OCI-LY1 (cell line): ENCODE measurements around the gene MED29.

Source experiments
- CTCF ChIP-seq: fragments of 200-600 bp; sonication (generic), shearing (Covaris generic); IDR thresholded peaks from 2 replicates; pipeline ENCODE4 v1.5.1; 2017; ENCODE audit warnings: mild to moderate bottlenecking, antibody characterized with exemption, low read length, moderate library complexity, mixed read lengths
- EZH2 ChIP-seq: fragments of 200-600 bp; sonication (generic), shearing (Covaris generic); IDR thresholded peaks from 2 replicates; pipeline ENCODE4 v1.8.0; 2017; ENCODE audit warnings: borderline replicate concordance, mixed run types, mild to moderate bottlenecking, antibody characterized with exemption, low read length, moderate library complexity, mixed read lengths

- TF ChIP-seq CTCF = no peak
- TF ChIP-seq EZH2 = no peak
These were observed 30.8 kb downstream of the MED29 start for GRCh38 chr19:39422020-39422419.
